ENCODE data around the gene EXOSC10.

DNA sequence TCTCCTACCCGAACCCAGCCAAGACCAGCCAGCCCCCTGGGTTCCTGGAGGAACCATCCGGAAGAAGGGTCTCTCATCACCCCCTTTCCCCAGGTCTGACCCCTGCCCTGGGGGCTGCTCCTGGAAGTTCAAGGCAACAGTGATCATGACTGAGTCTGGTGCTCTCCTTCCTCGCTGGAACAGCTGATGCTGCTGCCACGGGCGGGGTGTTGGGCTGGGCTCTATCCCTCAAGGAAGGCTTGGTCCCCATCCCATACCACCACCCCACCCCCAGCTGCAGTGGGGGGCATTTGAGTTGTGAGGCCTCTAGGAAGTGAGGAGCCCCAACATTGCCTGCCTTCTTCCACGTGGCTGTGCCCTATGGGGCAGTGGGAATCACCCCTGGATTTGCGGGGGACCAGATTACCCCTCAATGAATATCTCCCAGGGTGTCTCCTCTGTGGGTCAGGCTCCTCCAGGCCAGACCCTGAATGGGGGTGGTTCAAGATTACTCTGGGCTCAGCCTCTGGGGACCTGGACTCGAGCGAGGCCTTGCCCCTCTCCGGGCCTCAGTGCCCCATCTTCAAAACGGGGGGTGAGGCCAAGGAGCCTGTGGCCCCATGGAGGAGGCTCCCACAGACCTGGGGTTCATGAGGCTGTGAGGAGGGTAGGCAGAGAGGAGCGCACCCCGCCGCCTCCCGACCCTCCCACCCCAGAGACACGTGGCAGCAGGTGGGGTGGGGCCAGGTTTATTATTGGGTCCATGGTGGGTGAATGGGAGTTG lies 55.4 kb downstream of the EXOSC10 start:
- TF ChIP-seq, protein P1, sequence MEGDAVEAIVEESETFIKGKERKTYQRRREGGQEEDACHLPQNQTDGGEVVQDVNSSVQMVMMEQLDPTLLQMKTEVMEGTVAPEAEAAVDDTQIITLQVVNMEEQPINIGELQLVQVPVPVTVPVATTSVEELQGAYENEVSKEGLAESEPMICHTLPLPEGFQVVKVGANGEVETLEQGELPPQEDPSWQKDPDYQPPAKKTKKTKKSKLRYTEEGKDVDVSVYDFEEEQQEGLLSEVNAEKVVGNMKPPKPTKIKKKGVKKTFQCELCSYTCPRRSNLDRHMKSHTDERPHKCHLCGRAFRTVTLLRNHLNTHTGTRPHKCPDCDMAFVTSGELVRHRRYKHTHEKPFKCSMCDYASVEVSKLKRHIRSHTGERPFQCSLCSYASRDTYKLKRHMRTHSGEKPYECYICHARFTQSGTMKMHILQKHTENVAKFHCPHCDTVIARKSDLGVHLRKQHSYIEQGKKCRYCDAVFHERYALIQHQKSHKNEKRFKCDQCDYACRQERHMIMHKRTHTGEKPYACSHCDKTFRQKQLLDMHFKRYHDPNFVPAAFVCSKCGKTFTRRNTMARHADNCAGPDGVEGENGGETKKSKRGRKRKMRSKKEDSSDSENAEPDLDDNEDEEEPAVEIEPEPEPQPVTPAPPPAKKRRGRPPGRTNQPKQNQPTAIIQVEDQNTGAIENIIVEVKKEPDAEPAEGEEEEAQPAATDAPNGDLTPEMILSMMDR (IDR thresholded peaks at IDR 0.05) = no peak
- TF ChIP-seq, protein P2, sequence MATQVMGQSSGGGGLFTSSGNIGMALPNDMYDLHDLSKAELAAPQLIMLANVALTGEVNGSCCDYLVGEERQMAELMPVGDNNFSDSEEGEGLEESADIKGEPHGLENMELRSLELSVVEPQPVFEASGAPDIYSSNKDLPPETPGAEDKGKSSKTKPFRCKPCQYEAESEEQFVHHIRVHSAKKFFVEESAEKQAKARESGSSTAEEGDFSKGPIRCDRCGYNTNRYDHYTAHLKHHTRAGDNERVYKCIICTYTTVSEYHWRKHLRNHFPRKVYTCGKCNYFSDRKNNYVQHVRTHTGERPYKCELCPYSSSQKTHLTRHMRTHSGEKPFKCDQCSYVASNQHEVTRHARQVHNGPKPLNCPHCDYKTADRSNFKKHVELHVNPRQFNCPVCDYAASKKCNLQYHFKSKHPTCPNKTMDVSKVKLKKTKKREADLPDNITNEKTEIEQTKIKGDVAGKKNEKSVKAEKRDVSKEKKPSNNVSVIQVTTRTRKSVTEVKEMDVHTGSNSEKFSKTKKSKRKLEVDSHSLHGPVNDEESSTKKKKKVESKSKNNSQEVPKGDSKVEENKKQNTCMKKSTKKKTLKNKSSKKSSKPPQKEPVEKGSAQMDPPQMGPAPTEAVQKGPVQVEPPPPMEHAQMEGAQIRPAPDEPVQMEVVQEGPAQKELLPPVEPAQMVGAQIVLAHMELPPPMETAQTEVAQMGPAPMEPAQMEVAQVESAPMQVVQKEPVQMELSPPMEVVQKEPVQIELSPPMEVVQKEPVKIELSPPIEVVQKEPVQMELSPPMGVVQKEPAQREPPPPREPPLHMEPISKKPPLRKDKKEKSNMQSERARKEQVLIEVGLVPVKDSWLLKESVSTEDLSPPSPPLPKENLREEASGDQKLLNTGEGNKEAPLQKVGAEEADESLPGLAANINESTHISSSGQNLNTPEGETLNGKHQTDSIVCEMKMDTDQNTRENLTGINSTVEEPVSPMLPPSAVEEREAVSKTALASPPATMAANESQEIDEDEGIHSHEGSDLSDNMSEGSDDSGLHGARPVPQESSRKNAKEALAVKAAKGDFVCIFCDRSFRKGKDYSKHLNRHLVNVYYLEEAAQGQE (IDR thresholded peaks at IDR 0.05; ENCODE audit: insufficient read depth in 1 of 2, low read depth in 2 of 2, low read length in 1 of 2) = no peak
- TF ChIP-seq POLR2AphosphoS5 (IDR thresholded peaks at IDR 0.05; ENCODE audit: low read depth, low read length) = no peak
